HL-60/S4 treated with phorbol 12-myristate 13-acetate at 8.2 ng/mL for 4 days and 3 days (cell line): ENCODE measurements around the gene RPL39L.

ENCODE experiments used
- in situ Hi-C: fragments of 300-500 bp; cut with MboI; formaldehyde crosslinking; loops from 2 replicates; pipeline ENCODE4 v1.15.0; 2022; ENCODE audit warnings: low sequenced_read_pairs

The RPL39L gene

GRCh38 chr3:187102073-187102634 is 37.1 kb downstream of the RPL39L start:
- in situ Hi-C loops, result no loop called here

GRCh38 chr3:187101184-187102072 is 37.9 kb downstream of the RPL39L start:
- in situ Hi-C loops, result no loop called here

- in situ Hi-C loops, result no loop called here
Measured at GRCh38 chr3:187098923-187099512, 40.3 kb downstream of the RPL39L start.

GRCh38 chr3:187093320-187093719 is 46.0 kb downstream of the RPL39L start:
- in situ Hi-C loops, result no loop called here

GRCh38 chr3:187088701-187089100 is 50.6 kb downstream of the RPL39L start:
- in situ Hi-C loops, result no loop called here

- in situ Hi-C loops, result no loop called here
Measured at GRCh38 chr3:187086831-187087230, 52.5 kb downstream of the RPL39L start.

- in situ Hi-C loops, result no loop called here
Measured at GRCh38 chr3:187085933-187086332, 53.4 kb downstream of the RPL39L start.

GRCh38 chr3:187085021-187085666 is 54.2 kb downstream of the RPL39L start:
- in situ Hi-C loops, result no loop called here

- in situ Hi-C loops, result no loop called here
Measured at GRCh38 chr3:187084580-187084979, 54.7 kb downstream of the RPL39L start.

- in situ Hi-C loops, result no loop called here
Measured at GRCh38 chr3:187084126-187084525, 55.2 kb downstream of the RPL39L start.

GRCh38 chr3:187082758-187083375 is 56.4 kb downstream of the RPL39L start:
- in situ Hi-C loops, result no loop called here

GRCh38 chr3:187080799-187081450 is 58.4 kb downstream of the RPL39L start:
- in situ Hi-C loops, result no loop called here

GRCh38 chr3:187079090-187080022 is 59.9 kb downstream of the RPL39L start:
- in situ Hi-C loops, result no loop called here

- in situ Hi-C loops, result no loop called here
Measured at GRCh38 chr3:187077537-187077936, 61.8 kb downstream of the RPL39L start.

- in situ Hi-C loops, result no loop called here
Measured at GRCh38 chr3:187077085-187077484, 62.2 kb downstream of the RPL39L start.

- in situ Hi-C loops, result no loop called here
Measured at GRCh38 chr3:187076297-187076696, 63.0 kb downstream of the RPL39L start.

- in situ Hi-C loops, result no loop called here
Measured at GRCh38 chr3:187074846-187075245, 64.5 kb downstream of the RPL39L start.

GRCh38 chr3:187073581-187074098 is 65.7 kb downstream of the RPL39L start:
- in situ Hi-C loops, result no loop called here

- in situ Hi-C loops, result no loop called here
Measured at GRCh38 chr3:187072511-187072910, 66.8 kb downstream of the RPL39L start.
